Activated CD4-positive, CD25-positive, alpha-beta regulatory T cell treated with anti-CD3 and anti-CD28 coated beads, Interleukin-2, amount 50 U/mL, for 16 hours (primary cell): Measurements from ENCODE around the gene DENND1A.
A peak's percentile ranks its signal among the peaks of the same experiment; 100 is the strongest.
"Not testable (repeated sequence)": the region's sequence is repeated elsewhere in the genome, so short reads cannot be mapped to it uniquely, and the experiment has no call there.

Experiments
- DNase-seq: peaks from one replicate; pipeline ENCODE4 v3.0.0-alpha.2; 2020; ENCODE audit warnings: low read depth, low spot score

DENND1A gene

GRCh38 chr9:123339666-123340510, 590.0 kb downstream of the DENND1A start:
- peak; percentile 15 for DNase-seq

GRCh38 chr9:123338710-123339665, 590.9 kb downstream of the DENND1A start:
- DNase-seq: peak; percentile 30

GRCh38 chr9:123337971-123338370, 592.0 kb downstream of the DENND1A start:
- no peak for DNase-seq

DNA sequence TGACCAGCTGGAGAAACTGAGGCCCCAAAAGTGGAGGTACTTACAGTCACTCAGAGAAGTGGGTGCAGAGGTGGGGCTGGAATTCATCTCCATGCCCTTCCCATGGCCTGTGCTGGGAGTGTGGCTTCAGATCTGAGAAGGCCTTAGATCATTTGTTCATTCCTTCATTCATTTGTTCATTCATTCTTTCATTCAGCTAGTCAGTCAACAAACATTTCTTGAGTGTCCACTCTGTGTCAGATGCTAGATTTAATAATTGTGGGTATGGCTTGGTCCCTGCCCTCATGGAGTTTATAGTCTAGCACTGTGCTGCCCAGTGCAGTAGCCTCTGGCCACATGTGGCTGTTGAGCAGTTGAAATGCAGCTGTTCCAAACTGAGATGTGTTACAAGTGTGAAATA, 593.0 kb downstream of the DENND1A start:
- DNase-seq: no peak

DNA sequence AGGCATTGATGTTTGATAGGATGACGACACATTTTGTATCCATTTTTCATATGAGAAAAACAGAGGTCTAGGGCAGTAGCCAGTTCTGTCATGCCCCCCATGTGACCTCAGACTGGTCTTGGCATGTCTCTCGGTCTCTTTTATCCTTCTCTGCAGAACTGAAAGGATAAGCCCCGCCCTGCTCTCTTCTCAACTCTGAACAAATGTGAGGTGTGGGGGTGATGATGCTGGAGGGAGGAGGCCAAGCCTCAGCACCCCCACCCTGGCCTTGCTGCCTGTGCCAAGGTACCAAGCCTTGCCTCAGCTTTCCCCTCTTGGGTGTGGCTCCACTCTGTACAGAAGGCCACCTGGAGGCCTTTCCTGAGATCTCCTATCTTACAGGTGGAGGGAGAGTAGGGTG, 593.5 kb downstream of the DENND1A start:
- DNase-seq: no peak

DNA sequence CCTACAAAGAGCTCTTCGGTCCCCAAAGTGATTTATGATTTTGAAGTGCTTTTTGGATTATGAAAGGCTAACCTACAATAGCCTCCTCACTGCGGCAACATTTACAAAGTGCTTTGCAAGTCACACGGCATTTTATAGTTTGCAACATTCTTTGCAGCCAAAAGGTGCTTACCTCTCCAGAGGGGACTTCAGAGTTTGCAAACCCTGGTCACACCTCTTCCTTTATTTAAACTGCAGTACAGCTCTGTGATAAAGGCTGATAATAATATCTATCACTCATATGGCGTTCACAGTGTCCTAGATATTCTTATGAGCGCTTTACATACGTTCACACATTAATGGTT, 594.0 kb downstream of the DENND1A start:
- no peak for DNase-seq

DNA sequence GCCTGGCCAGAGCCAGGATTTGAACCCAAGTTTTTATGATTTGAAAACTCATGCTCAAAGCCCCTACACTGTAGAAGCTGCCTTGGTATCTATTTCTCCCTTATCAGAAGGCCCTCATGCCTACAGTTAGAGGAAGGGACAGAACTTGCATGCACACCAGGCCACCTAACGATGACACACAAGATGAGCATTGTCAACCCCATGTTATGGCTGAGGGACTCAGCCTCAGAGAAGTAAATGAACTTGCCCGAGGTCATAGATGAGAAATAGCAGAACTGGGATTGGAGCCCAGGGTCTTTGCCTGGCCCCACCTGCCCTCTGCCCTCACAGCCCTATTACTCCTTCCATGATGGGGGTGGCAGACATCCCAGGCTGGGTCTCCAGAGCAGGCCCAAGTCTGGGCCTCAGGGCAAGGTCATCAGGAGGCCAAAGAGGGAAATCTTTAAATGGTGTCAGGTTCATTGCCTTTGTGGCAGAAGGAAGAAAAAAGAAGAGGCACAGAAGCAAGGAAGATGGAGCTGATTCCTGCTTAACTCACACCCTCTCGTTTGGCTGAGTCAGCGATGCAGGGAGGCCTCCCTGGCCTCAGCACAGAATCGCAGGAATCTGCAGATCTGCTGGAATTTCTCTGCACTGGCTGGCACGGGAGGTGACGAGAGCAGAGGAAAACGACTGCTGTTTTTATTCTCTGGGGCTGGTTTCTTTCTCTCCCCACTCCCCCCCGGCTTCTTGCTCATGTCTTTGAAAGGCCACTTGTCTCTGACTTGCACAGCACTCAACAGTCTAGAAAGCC, 594.5 kb downstream of the DENND1A start:
- DNase-seq: no peak

DNA sequence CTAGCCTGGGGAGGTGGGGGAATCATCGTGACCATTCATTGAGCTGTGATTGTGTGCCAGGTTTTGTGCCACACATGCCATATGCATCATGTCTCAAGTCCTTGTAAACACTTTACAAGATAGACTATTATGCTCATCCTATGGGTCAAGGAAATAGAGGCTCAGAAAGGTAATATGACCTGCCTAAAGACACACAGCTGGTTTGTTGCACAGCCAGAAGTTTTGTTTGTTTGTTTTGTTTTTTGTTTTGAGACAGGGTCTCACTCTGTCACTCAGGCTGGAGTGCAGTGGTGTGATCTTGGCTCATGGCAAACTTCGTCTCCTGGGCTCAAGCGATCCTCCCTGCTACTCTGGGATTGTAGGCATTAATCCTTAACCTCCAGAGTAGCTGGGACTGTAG, 595.3 kb downstream of the DENND1A start:
- DNase-seq: no peak

- DNase-seq: not testable (repeated sequence)
These were observed 596.8 kb downstream of the DENND1A start for GRCh38 chr9:123333058-123333669.

DNA sequence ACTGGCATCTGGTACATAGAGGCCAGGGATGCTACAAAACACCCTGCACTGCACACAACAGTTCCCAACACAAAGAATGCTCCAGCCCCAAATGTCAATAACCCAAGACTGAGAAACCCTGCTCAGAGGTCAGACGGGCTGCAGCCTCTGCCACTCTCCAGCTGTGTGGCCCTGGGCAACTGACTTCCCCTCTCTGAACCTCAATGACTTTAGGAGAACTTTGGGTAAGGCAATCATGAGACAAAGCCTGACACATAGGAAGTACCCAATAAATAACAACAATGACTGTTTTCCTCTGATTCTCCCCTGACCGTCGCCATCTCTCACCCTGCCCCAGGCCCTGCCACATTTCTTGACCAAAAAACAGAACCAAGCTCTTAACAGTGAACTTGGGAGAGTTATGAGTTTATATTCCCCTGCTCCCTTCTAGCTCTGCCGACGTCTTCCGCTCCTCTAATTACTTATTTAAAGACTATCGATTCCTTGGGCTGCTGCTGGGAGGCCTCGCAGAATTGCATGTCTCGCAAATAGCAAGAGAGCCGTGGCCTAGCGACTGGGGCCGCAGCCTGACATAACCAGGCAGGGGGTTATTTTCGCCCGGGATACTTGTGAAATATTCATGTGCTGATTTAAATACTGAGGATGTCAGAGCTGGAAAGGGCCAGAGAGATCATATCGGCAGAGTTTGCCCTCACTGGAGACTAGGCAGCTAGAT, 598.4 kb downstream of the DENND1A start:
- no peak for DNase-seq
